BLaER1 (cell line): Measurements from ENCODE around the gene OLA1.

Experiments used
- H3K27ac ChIP-seq: shearing (Covaris generic); formaldehyde crosslinking; 2 replicates; pipeline ENCODE4 v1.8.1; 2022
- H3K27me3 ChIP-seq: shearing (Covaris generic); formaldehyde crosslinking; 2 replicates; pipeline ENCODE4 v1.8.1; 2022
- H3K36me3 ChIP-seq: shearing (Covaris generic); formaldehyde crosslinking; 2 replicates; pipeline ENCODE4 v1.8.1; 2022
- H3K4me1 ChIP-seq: shearing (Covaris generic); formaldehyde crosslinking; 2 replicates; pipeline ENCODE4 v1.8.1; 2022
- H3K4me2 ChIP-seq: shearing (Covaris generic); formaldehyde crosslinking; 2 replicates; pipeline ENCODE4 v1.8.1; 2022
- H3K4me3 ChIP-seq: shearing (Covaris generic); formaldehyde crosslinking; 2 replicates; pipeline ENCODE4 v1.8.1; 2022
- H3K9ac ChIP-seq: shearing (Covaris generic); formaldehyde crosslinking; 2 replicates; pipeline ENCODE4 v1.8.1; 2022
- H3K9me3 ChIP-seq: shearing (Covaris generic); formaldehyde crosslinking; 2 replicates; pipeline ENCODE4 v1.8.1; 2022
- H4K20me1 ChIP-seq: shearing (Covaris generic); formaldehyde crosslinking; 2 replicates; pipeline ENCODE4 v1.8.1; 2022
- Cebpa-rat ChIP-seq: shearing (Covaris generic); IDR thresholded peaks from 2 replicates; pipeline ENCODE4 v1.8.1; 2022

OLA1 gene

DNA sequence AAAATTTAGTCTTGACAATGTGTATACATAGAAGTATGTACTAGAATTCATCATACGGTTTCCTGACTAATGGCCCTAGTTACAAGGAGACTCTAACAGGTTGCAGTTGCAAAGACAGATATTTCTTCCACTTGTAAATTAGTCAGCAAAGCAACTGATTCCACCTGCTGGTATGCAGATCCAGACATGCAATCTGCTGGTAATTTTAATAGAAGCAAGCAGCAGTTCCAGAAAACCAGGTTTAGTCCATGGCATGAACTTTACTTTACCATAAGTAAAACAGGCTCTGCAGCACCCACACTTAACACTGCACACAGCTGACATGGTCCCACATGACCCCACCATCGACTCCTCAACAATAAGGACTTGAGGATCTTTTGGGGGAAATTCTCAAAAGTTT is 172.3 kb downstream of the OLA1 start:
- Histone ChIP-seq H3K4me3 (no peak overlapping the region), H3K4me2 (no peak overlapping the region), H3K9me3 (no peaks in the 10 kb centered on the region), H3K36me3 (peaks cover 22% of the 10 kb centered on the region), H3K27ac (no peak overlapping the region), H3K9ac (no peak overlapping the region), H3K4me1 (peaks cover 15% of the 10 kb centered on the region), H4K20me1 (no peaks in the 10 kb centered on the region), H3K27me3 (no peaks in the 10 kb centered on the region)
- TF ChIP-seq Cebpa-rat, result no peak

DNA sequence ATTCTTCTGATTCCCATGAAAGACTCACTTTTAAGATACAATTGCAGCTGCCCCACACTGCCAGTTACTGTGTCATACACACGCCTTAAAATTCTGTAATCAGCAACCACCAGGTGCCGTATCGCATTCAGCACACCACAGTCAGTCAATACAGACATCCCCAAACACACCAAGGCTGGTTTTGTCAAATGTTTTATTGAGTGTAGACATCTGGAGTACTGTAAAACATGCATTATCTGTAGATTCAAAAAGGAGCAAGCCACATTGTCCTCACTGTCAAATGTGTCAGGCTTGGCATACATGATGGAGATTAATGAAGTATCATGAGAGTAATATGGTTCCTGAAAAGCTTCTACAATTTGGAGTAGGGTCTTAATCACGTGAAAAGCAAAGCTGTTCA is 173.5 kb downstream of the OLA1 start:
- Histone ChIP-seq H3K9ac (no peak overlapping the region), H3K9me3 (no peaks in the 10 kb centered on the region), H3K27me3 (no peaks in the 10 kb centered on the region), H3K36me3 (peaks cover 18% of the 10 kb centered on the region), H3K27ac (no peak overlapping the region), H4K20me1 (no peaks in the 10 kb centered on the region), H3K4me1 (peaks cover 15% of the 10 kb centered on the region), H3K4me2 (no peak overlapping the region), H3K4me3 (no peak overlapping the region)
- TF ChIP-seq Cebpa-rat, result no peak

DNA sequence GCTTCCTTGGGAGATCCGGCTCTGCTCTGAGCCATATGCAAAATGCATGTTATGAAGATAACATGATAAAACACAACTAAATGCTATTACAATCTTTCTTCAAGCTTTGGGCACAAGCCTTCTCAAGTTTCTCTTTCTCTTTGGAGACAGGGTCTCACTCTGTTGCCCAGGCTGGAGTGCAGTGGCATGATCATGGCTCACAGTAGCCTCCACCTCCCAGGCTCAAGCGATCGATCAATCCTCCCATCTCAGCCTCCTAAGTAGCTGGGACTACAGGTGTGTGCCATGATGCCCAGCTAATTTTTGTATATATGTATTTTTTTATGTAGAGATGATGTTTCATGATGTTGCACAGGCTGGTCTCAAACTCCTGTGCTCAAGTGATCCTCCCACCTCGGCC is 175.5 kb downstream of the OLA1 start:
- TF ChIP-seq Cebpa-rat, result no peak
- Histone ChIP-seq H3K36me3 (peaks cover 18% of the 10 kb centered on the region), H3K4me2 (0 out of 2 replicates have a peak overlapping the region, but pooled peaks have one; percentile 8), H3K9ac (no peak overlapping the region), H3K27me3 (no peaks in the 10 kb centered on the region), H3K4me3 (no peak overlapping the region), H3K27ac (no peak overlapping the region), H3K9me3 (no peaks in the 10 kb centered on the region), H4K20me1 (no peaks in the 10 kb centered on the region), H3K4me1 (peaks cover 15% of the 10 kb centered on the region)

DNA sequence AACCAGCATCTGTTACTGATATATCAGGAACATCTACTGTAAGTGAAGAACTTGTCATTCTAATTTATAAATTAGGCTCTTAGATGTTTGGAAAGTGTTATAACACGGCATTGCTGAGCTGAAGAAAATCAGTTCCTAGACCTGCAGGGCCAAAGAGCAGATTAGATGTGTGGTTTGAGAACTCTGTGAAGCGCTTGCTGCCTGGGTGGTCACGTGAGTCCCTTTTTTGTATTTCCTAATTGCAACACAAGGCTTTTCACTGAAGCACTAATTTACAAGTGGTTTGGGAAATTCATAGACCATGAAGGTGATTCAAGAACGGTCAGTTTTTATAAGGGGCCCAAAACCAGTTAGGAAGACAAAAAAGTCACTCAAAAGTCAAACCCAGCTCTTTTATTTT is 176.3 kb downstream of the OLA1 start:
- peak overlapping the region; percentile 8; the same call in 1 of the 2 replicates for H3K4me2 ChIP-seq
- no peak overlapping the region for H3K27ac ChIP-seq
- H3K27me3 ChIP-seq, result no peaks in the 10 kb centered on the region
- no peak overlapping the region for H3K9ac ChIP-seq
- H3K9me3 ChIP-seq, result no peaks in the 10 kb centered on the region
- H3K4me1 ChIP-seq, result peaks cover 15% of the 10 kb centered on the region
- no peak for TF ChIP-seq Cebpa-rat
- H4K20me1 ChIP-seq, result no peaks in the 10 kb centered on the region
- no peak overlapping the region for H3K4me3 ChIP-seq
- H3K36me3 ChIP-seq, result peaks cover 18% of the 10 kb centered on the region

DNA sequence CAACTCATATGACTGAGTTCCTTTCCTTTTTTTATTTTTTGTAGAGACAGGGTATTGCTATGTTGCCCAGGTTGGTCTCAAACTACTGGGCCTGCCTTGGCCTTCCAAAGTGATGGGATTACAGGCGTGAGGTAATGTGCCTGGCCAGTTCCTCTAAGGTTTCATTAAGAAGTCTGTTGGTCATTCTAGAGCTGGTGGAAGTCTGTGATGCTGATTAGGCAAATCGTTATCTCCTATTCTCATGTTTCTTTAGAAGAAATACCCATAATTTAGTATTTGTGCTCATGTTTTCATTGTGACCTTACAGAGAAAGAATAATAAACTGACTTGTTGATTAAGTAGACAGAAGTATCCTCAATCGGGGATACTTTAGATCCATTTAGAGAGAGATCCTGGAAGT is 177.0 kb downstream of the OLA1 start:
- Histone ChIP-seq H3K4me3 (no peak overlapping the region), H4K20me1 (no peaks in the 10 kb centered on the region), H3K36me3 (peaks cover 17% of the 10 kb centered on the region), H3K9ac (no peak overlapping the region), H3K4me2 (no peak overlapping the region), H3K27ac (no peak overlapping the region), H3K4me1 (peaks cover 15% of the 10 kb centered on the region), H3K9me3 (no peaks in the 10 kb centered on the region), H3K27me3 (no peaks in the 10 kb centered on the region)
- TF ChIP-seq Cebpa-rat, result no peak

DNA sequence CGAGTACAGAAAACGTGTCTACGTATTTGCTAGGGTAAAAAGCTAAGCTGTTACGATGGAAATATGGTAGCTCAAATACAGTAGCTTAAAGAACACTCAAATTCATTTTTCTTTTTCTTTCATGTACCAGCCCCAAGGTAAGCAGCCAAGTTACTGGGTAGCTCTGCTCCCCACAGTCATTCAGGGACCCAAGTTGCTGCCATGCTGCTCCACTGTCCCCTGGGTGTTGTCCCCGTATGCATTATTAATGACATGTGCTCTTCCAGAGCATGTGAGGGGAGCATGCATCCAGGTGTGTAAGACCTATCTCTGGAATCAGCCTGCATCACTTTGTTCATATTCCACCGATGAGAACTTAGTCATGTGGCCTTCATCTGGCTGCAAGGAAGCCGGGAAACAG is 178.1 kb downstream of the OLA1 start:
- TF ChIP-seq Cebpa-rat, result no peak

DNA sequence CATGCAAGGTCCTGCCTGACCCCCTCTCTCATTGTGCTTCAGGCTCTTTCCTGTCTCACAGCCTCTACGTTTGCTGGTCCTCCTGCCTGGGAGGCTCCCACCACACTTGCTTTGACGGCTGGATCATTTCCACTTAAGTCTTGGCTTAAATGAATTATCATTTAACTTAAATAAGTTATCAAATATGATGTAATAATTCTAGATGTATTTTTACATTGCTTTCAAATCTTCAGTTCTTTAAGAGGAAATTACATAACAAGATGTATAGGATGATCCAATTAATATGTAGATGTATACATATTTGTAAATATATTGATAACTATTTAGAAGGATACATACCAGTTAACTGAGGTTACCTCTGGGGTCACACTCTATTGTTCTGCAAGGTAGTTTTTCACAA is 180.5 kb downstream of the OLA1 start:
- no peak for TF ChIP-seq Cebpa-rat
- Histone ChIP-seq H3K4me2 (no peak overlapping the region), H3K4me3 (no peak overlapping the region), H3K4me1 (peaks cover 12% of the 10 kb centered on the region), H3K36me3 (no peaks in the 10 kb centered on the region; the same call in 1 of the 2 replicates), H3K9ac (no peak overlapping the region), H3K27me3 (no peaks in the 10 kb centered on the region), H3K27ac (no peak overlapping the region), H3K9me3 (no peaks in the 10 kb centered on the region), H4K20me1 (no peaks in the 10 kb centered on the region)

More for the DNA sequence above, 178.1 kb downstream of the OLA1 start:
- Histone ChIP-seq H3K4me2 (no peak overlapping the region), H3K9me3 (no peaks in the 10 kb centered on the region), H3K27me3 (no peaks in the 10 kb centered on the region), H3K36me3 (peaks cover 13% of the 10 kb centered on the region), H3K27ac (no peak overlapping the region), H3K4me1 (peaks cover 15% of the 10 kb centered on the region), H3K4me3 (no peak overlapping the region), H3K9ac (no peak overlapping the region), H4K20me1 (no peaks in the 10 kb centered on the region)

DNA sequence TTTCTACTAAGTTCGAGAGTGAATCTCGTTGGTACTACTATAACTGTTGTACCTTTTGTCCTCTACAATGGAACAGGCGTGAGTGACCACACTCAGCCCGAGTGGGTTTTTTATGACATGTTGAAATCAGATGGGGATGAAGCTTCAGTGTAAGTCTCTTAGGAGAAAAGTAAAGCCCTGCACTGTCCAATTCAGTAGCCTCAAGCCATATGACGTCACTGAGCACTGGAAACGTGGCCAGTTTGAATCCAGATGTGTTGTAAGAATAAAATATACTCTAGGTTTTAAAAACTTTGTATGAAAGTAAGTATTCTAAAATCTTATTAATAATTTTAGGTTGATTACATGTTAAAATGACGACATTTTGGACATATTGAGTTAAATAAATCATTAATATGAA is 181.5 kb downstream of the OLA1 start:
- H3K9me3 ChIP-seq, result no peaks in the 10 kb centered on the region
- H3K4me2 ChIP-seq, result no peak overlapping the region
- no peaks in the 10 kb centered on the region for H3K36me3 ChIP-seq
- H3K4me3 ChIP-seq, result no peak overlapping the region
- TF ChIP-seq Cebpa-rat, result no peak
- H3K9ac ChIP-seq, result no peak overlapping the region
- H3K27me3 ChIP-seq, result no peaks in the 10 kb centered on the region
- H3K27ac ChIP-seq, result no peak overlapping the region
- no peaks in the 10 kb centered on the region for H4K20me1 ChIP-seq
- H3K4me1 ChIP-seq, result peaks cover 3% of the 10 kb centered on the region

DNA sequence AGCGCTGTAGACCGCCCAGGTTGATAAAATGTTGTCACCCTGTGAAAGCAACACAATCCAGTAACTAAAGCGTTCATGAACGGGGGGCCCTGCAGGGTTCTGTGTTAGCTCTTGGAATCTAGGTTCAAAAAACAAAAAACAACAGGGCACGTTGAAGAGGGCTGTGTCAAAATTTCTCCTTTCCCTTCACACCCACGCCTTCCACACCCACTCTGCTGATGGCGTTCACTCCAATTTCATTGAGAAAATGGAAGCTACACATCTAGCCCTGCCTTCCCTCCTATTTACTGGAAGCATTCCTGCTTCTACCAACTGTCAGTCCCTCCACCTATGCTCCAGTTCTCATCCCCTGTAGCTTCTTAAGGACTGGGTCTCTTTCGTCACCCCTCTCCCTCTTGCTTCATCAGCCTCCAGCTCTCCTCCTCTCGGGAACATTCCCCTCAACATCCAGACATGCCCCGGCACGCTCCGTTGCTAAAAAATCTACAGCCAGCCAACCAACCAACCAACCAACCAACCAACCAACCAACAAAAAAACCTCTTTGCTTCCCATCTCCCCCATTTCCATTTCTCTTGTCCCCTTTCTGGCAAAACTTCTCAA is 184.7 kb downstream of the OLA1 start:
- peaks cover 11% of the 10 kb centered on the region for H3K9me3 ChIP-seq
- no peak overlapping the region for H3K4me2 ChIP-seq
- no peaks in the 10 kb centered on the region for H3K36me3 ChIP-seq
- H3K9ac ChIP-seq, result no peak overlapping the region
- no peak overlapping the region for H3K27ac ChIP-seq
- no peaks in the 10 kb centered on the region for H3K27me3 ChIP-seq
- no peak overlapping the region for H3K4me3 ChIP-seq
- H3K4me1 ChIP-seq, result no peaks in the 10 kb centered on the region
- no peak for TF ChIP-seq Cebpa-rat
- no peaks in the 10 kb centered on the region for H4K20me1 ChIP-seq

DNA sequence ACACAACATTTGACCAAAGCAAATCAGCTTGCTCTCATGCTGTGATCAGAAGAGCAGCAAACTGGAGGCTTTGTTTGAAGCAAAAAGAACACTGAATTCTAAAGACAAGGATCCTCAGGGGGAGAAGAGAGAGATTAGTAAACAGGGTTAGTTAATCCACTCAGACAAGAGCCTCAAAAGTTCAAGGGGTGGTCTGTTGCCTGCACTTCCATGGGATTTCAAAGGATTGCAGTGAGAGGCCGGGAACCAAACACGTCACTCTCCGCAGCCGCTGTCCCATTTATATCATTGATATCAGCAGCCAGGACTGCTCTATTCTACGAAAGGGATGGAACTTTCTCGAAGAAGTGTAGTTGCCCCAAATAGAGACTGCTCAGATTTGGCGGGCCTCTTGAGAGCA is 185.4 kb downstream of the OLA1 start:
- H3K4me3 ChIP-seq, result no peak overlapping the region
- H3K9ac ChIP-seq, result no peak overlapping the region
- H3K27me3 ChIP-seq, result no peaks in the 10 kb centered on the region
- no peak for TF ChIP-seq Cebpa-rat
- H4K20me1 ChIP-seq, result no peaks in the 10 kb centered on the region
- peaks cover 17% of the 10 kb centered on the region for H3K9me3 ChIP-seq
- H3K4me1 ChIP-seq, result no peaks in the 10 kb centered on the region
- no peak overlapping the region for H3K27ac ChIP-seq
- H3K36me3 ChIP-seq, result no peaks in the 10 kb centered on the region
- no peak overlapping the region for H3K4me2 ChIP-seq

DNA sequence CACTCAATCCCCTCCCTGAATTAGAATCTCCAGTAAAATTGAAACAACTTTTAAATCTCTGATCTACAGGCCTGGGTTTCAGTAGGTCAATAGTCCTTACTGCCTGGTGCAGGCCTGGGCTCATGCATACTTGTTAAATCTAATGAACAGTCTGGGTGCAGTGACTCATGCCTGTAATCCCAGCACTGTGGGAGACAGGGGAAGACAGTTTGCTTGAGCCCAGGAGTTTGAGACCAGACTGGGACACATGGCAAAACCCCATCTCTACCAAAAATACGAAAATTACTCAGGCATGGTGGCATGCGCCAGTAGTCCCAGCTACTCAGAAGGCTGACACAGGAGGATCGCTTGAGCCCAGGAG is 188.5 kb downstream of the OLA1 start:
- H3K4me2 ChIP-seq, result no peak overlapping the region
- no peaks in the 10 kb centered on the region for H3K27me3 ChIP-seq
- H3K27ac ChIP-seq, result no peak overlapping the region
- no peak overlapping the region for H3K9ac ChIP-seq
- H3K4me3 ChIP-seq, result no peak overlapping the region
- TF ChIP-seq Cebpa-rat, result no peak
- H3K36me3 ChIP-seq, result no peaks in the 10 kb centered on the region
- no peaks in the 10 kb centered on the region for H4K20me1 ChIP-seq
- peaks cover under 1% of the 10 kb centered on the region; the same call in 1 of the 2 replicates for H3K4me1 ChIP-seq
- H3K9me3 ChIP-seq, result peaks cover 21% of the 10 kb centered on the region
